SK-N-SH treated with all-trans-retinoic acid at 6 μM for 48 hours (cell line): ENCODE results near the gene AKNA.

Experiments used
- ATAC-seq: fragments of 200-7000 bp; cut with Tn5 transposase; 3 replicates; pipeline ENCODE4 v1.9.1; 2020; ENCODE audit warnings: mild to moderate bottlenecking, moderate library complexity
- ARNTL ChIP-seq: fragments of 450-650 bp; formaldehyde crosslinking; IDR thresholded peaks from 2 replicates; pipeline ENCODE4 v1.5.0; 2020; ENCODE audit warnings: low read depth, mild to moderate bottlenecking, moderate library complexity, borderline replicate concordance
- BACH2 ChIP-seq: fragments of 250-450 bp; sonication (Bioruptor Pico); IDR thresholded peaks from 2 replicates; pipeline ENCODE4 v1.9.0; 2021; ENCODE audit warnings: mild to moderate bottlenecking, borderline replicate concordance
- CREB5 ChIP-seq: fragments of 250-450 bp; sonication (Bioruptor Pico); IDR thresholded peaks from 2 replicates; pipeline ENCODE4 v1.5.1; 2020; ENCODE audit warnings: low read depth, mild to moderate bottlenecking, moderate library complexity
- CSDC2 ChIP-seq: fragments of 250-450 bp; sonication (Bioruptor Pico); IDR thresholded peaks from 2 replicates; pipeline ENCODE4 v1.5.0; 2020; ENCODE audit warnings: mild to moderate bottlenecking, moderate library complexity
- CSRNP3 ChIP-seq: fragments of 250-450 bp; sonication (Bioruptor Pico); IDR thresholded peaks from 2 replicates; pipeline ENCODE4 v1.5.1; 2021; ENCODE audit warnings: mild to moderate bottlenecking, moderate library complexity
- ESRRG ChIP-seq: fragments of 250-450 bp; sonication (Bioruptor Pico); IDR thresholded peaks from 2 replicates; pipeline ENCODE4 v1.6.1; 2021; ENCODE audit warnings: mild to moderate bottlenecking
- GLIS3 ChIP-seq: fragments of 250-450 bp; sonication (Bioruptor Pico); IDR thresholded peaks from 2 replicates; pipeline ENCODE4 v1.5.0; 2020; ENCODE audit warnings: mild to moderate bottlenecking, moderate library complexity
- ISL1 ChIP-seq: fragments of 250-450 bp; sonication (Bioruptor Pico); IDR thresholded peaks from 2 replicates; pipeline ENCODE4 v2.1.2; 2022; ENCODE audit warnings: mild to moderate bottlenecking, moderate library complexity
- OSR1 ChIP-seq: fragments of 250-450 bp; sonication (Bioruptor Pico); IDR thresholded peaks from 2 replicates; pipeline ENCODE4 v1.8.0; 2022; ENCODE audit warnings: moderate library complexity, mild to moderate bottlenecking, inconsistent platforms
- PPARA ChIP-seq: fragments of 250-450 bp; sonication (Bioruptor Pico); IDR thresholded peaks from 2 replicates; pipeline ENCODE4 v1.5.0; 2020; ENCODE audit warnings: mild to moderate bottlenecking, borderline replicate concordance
- RARB ChIP-seq: fragments of 250-450 bp; sonication (Bioruptor Pico); IDR thresholded peaks from 2 replicates; pipeline ENCODE4 v1.8.0; 2021; ENCODE audit warnings: mild to moderate bottlenecking, moderate library complexity
- SNAI2 ChIP-seq: fragments of 250-450 bp; sonication (Bioruptor Pico); IDR thresholded peaks from 2 replicates; pipeline ENCODE4 v1.5.0; 2020; ENCODE audit warnings: mild to moderate bottlenecking, moderate library complexity
- TOX ChIP-seq: fragments of 250-450 bp; sonication (Bioruptor Pico); IDR thresholded peaks from 2 replicates; pipeline ENCODE4 v1.8.0; 2021; ENCODE audit warnings: mild to moderate bottlenecking, moderate library complexity, borderline replicate concordance
- TSHZ2 ChIP-seq: fragments of 250-450 bp; sonication (Bioruptor Pico); IDR thresholded peaks from 2 replicates; pipeline ENCODE4 v1.5.0; 2020; ENCODE audit warnings: mild to moderate bottlenecking, moderate library complexity
- ZC3H10 ChIP-seq: fragments of 250-450 bp; sonication (Bioruptor Pico); IDR thresholded peaks from 2 replicates; pipeline ENCODE4 v1.5.1; 2021; ENCODE audit warnings: mild to moderate bottlenecking, moderate library complexity
- ZFP3 ChIP-seq: fragments of 250-450 bp; sonication (Bioruptor Pico); IDR thresholded peaks from 2 replicates; pipeline ENCODE4 v1.5.0; 2020; ENCODE audit warnings: mild to moderate bottlenecking, moderate library complexity
- ZFP30 ChIP-seq: fragments of 450-650 bp; formaldehyde crosslinking; IDR thresholded peaks from 2 replicates; pipeline ENCODE4 v1.5.0; 2022; ENCODE audit warnings: mild to moderate bottlenecking, moderate library complexity
- ZNF565 ChIP-seq: fragments of 450-650 bp; formaldehyde crosslinking; conservative IDR thresholded peaks from 2 replicates; pipeline ENCODE4 v1.5.0; 2020; ENCODE audit warnings: low read depth, mild to moderate bottlenecking, moderate library complexity
- ZNF70 ChIP-seq: fragments of 450-650 bp; formaldehyde crosslinking; IDR thresholded peaks from 2 replicates; pipeline ENCODE4 v1.5.0; 2020; ENCODE audit warnings: mild to moderate bottlenecking, moderate library complexity
- ZNF8 ChIP-seq: fragments of 450-650 bp; formaldehyde crosslinking; IDR thresholded peaks from 2 replicates; pipeline ENCODE4 v1.5.0; 2020; ENCODE audit warnings: mild to moderate bottlenecking, moderate library complexity
- TF ChIP-seq, protein P1 (sequence below): fragments of 250-450 bp; sonication (Bioruptor Pico); IDR thresholded peaks from 2 replicates; pipeline ENCODE4 v1.8.0; 2020; ENCODE audit warnings: mild to moderate bottlenecking, moderate library complexity, borderline replicate concordance
- TF ChIP-seq, protein P2 (sequence below): fragments of 250-450 bp; sonication (Bioruptor Pico); IDR thresholded peaks from 2 replicates; pipeline ENCODE4 v1.8.0; 2021; ENCODE audit warnings: low read depth, mild to moderate bottlenecking, moderate library complexity, borderline replicate concordance

AKNA gene

DNA sequence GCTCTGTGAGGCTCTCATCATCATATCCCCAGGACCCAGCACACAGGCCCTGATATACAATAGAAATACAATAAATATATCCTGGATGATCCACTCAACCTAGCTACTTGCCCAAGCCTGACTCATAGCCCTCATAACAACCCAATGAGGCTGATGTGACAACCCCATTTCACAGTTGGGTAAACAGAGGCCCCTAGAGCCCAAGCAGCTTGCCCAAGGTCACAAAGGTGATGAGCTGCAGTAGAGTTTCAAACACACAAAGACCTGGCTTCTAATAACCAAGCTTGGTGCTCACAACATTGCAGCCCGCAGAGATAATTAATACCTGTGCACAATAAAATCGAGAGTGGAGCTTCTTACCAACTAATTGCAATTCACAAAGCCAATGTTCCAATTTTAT, 3.2 kb upstream of the AKNA start:
- ATAC-seq: no peak
- no peak for TF ChIP-seq TOX (CRISPR knock-in tag)
- TF ChIP-seq CSRNP3 (CRISPR knock-in tag): no peak
- TF ChIP-seq ZC3H10: no peak
- no peak for TF ChIP-seq CSDC2
- no peak for TF ChIP-seq PPARA (CRISPR knock-in tag)

- TF ChIP-seq ISL1 (no peak), RARB (CRISPR knock-in tag) (no peak), CREB5 (CRISPR knock-in tag) (no peak), ZFP30 (CRISPR knock-in tag) (no peak), ARNTL (no peak), SNAI2 (CRISPR knock-in tag) (no peak)
- TF ChIP-seq, protein P1, sequence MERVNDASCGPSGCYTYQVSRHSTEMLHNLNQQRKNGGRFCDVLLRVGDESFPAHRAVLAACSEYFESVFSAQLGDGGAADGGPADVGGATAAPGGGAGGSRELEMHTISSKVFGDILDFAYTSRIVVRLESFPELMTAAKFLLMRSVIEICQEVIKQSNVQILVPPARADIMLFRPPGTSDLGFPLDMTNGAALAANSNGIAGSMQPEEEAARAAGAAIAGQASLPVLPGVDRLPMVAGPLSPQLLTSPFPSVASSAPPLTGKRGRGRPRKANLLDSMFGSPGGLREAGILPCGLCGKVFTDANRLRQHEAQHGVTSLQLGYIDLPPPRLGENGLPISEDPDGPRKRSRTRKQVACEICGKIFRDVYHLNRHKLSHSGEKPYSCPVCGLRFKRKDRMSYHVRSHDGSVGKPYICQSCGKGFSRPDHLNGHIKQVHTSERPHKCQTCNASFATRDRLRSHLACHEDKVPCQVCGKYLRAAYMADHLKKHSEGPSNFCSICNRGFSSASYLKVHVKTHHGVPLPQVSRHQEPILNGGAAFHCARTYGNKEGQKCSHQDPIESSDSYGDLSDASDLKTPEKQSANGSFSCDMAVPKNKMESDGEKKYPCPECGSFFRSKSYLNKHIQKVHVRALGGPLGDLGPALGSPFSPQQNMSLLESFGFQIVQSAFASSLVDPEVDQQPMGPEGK (CRISPR knock-in tag): no peak
- no peak for ATAC-seq
Observed at GRCh38 chr9:114389612-114390368, 2.0 kb upstream of the AKNA start.

- no peak for TF ChIP-seq SNAI2 (CRISPR knock-in tag)
- ATAC-seq: no peak
Observed at GRCh38 chr9:114388764-114389375, 1.1 kb upstream of the AKNA start.

DNA sequence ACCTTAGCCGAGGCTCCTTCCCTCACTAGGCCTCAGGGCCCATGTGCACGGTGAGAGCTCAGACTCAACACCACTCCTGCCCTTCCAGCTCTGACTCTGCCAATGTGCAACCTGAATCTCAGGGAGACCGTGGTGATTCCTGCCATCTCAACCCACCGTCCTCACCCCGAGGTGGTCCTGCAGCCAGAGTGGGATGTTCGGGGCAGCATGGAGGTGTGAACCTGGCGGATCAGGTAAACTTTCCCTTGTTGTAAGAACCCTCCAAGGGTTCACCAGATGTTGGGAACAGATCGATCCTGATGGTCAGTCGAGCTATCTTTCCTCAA, 538 bp upstream of the AKNA start:
- no peak for TF ChIP-seq RARB (CRISPR knock-in tag)
- TF ChIP-seq GLIS3 (CRISPR knock-in tag): no peak
- no peak for TF ChIP-seq TOX (CRISPR knock-in tag)
- TF ChIP-seq PPARA (CRISPR knock-in tag): no peak
- no peak for TF ChIP-seq CSDC2
- TF ChIP-seq ZNF8 (CRISPR knock-in tag): no peak
- no peak for TF ChIP-seq ZFP3 (CRISPR knock-in tag)
- TF ChIP-seq ZFP30 (CRISPR knock-in tag): no peak
- TF ChIP-seq, protein P2, sequence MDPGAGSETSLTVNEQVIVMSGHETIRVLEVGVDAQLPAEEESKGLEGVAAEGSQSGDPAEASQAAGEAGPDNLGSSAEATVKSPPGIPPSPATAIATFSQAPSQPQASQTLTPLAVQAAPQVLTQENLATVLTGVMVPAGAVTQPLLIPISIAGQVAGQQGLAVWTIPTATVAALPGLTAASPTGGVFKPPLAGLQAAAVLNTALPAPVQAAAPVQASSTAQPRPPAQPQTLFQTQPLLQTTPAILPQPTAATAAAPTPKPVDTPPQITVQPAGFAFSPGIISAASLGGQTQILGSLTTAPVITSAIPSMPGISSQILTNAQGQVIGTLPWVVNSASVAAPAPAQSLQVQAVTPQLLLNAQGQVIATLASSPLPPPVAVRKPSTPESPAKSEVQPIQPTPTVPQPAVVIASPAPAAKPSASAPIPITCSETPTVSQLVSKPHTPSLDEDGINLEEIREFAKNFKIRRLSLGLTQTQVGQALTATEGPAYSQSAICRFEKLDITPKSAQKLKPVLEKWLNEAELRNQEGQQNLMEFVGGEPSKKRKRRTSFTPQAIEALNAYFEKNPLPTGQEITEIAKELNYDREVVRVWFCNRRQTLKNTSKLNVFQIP: no peak
- TF ChIP-seq ARNTL: no peak
- no peak for ATAC-seq

DNA sequence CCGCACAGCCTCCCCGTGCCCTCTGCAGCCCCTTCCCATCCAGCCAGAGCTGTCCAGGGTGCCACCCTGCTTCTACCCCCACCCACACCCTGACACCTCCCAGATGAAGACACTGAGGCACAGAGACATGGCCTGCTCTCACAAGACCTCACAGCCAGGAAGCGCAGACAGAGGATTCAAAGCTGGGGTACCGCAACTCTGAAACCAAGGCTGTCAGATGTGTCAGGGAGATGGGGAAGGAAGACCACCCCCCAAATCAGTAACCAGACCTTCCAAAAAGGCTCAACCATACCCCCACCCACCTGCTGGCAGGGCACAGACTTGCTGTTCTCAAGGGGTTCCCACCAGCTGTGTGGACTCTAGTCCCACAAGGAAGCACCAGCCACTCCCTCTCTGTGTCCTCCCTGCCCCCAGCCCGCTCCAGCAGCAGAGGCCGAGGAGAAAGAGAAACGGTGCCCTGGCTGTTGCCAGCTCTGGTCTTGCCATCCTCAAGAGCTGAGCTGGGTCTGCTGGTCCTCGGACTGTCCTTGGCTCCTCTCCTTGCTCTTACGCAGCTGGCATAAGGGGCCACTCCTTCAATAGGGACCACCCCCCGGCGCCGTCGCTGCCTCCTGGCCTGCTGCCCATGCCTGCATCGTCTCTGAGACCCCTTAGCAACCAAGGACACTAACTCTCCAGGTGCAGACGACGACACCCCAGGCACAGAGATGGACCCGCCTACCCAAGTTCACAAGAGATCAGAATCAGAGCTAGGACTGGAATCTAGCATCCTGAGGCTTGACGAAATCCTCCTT, 699 bp downstream of the AKNA start:
- ATAC-seq: no peak
- TF ChIP-seq GLIS3 (CRISPR knock-in tag) (no peak), TSHZ2 (CRISPR knock-in tag) (no peak), BACH2 (no peak), ISL1 (no peak), ZNF565 (no peak), ZC3H10 (no peak), ZNF8 (CRISPR knock-in tag) (no peak), OSR1 (CRISPR knock-in tag) (no peak), ESRRG (CRISPR knock-in tag) (no peak), ZNF70 (CRISPR knock-in tag) (no peak), PPARA (CRISPR knock-in tag) (no peak)
- TF ChIP-seq, protein P2: no peak
- TF ChIP-seq, all 23 proteins: peak for 0
